ENCODE data around the gene MBOAT7.
"Not testable (repeated sequence)": the region's sequence is repeated elsewhere in the genome, so short reads cannot be mapped to it uniquely, and the experiment has no call there.

GRCh38 chr19:54223277-54223936 is 34.0 kb upstream of the MBOAT7 start:
- not testable (repeated sequence) for TF ChIP-seq CTCF (optimal IDR thresholded peaks at IDR 0.05 in 1 of 3, IDR thresholded peaks at IDR 0.05 in 1 of 3, conservative IDR thresholded peaks at IDR 0.05 in 1 of 3; ENCODE audit: extremely low read depth in 1 of 3, insufficient read depth in 2 of 3, low read length in 3 of 3); EZH2 (IDR thresholded peaks at IDR 0.05; ENCODE audit: low read length)

Measured in keratinocyte (primary cell).